ENCODE measurements around the gene OR4D2. TPM values are rescaled to one million over a fixed set of nuclear protein-coding genes. Genes with fewer than 3 reads are reported as not detected.
A peak's percentile ranks its signal among the peaks of the same experiment; 100 is the strongest.

Gene OR4D2
- total and polyA plus RNA-seq, 2 of the 13 experiments (the other 11 are each of a cell fraction or from before 2014, with no cell fraction given), result not detected

DNA sequence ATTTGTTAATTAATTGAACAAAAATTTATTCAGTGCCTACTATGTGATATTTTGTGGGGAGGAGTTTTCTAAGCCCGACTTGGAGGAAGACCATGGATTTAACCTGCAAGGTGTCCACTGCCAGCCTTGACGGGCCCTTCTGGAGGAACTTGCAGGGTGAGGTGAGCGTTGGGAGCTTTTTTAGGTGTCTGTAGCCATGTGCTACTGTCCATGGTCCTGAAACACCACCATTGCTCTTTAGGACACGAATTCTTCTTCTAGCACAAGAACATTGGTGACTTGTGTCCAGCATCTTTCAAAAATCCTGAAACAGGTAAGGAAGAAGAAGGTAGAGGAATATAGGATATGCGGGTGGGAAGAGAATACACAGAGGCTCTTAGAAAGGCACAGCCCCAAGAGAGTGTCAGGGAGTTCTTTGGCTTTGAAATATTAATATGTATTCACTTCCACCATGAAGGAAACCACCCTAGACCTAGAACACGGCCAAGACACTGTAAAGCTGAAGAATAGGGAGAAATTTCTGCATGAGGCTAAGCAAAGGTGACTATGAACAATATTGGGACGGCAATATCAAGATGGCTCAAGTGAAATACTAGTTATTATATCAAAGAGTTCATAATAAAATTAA lies 46.5 kb upstream of the OR4D2 start (continued):
- no peak for TF ChIP-seq AGO1 (IDR thresholded peaks at IDR 0.05; ENCODE audit: low read depth, low read length, poor library complexity, severe bottlenecking)
- TF ChIP-seq ZNF839 (CRISPR knock-in tag; IDR thresholded peaks at IDR 0.05; ENCODE audit: borderline replicate concordance), result no peak
- no peak for TF ChIP-seq RARG (CRISPR knock-in tag; IDR thresholded peaks at IDR 0.05; ENCODE audit: low read depth)
- no peak for TF ChIP-seq ZNF337 (CRISPR knock-in tag; IDR thresholded peaks at IDR 0.05; ENCODE audit: borderline replicate concordance, low read depth)
- TF ChIP-seq ZNF24 (IDR thresholded peaks at IDR 0.05), result no peak
- TF ChIP-seq PRDM10 (CRISPR knock-in tag; IDR thresholded peaks at IDR 0.05; ENCODE audit: low read depth), result 0 out of 2 replicates have a peak, but pooled peaks have one; percentile 48
- no peak for TF ChIP-seq NCOR1 (IDR thresholded peaks at IDR 0.05; ENCODE audit: borderline replicate concordance, low read length)
- no peak for TF ChIP-seq REL (CRISPR knock-in tag; conservative IDR thresholded peaks at IDR 0.05)
- no peak for TF ChIP-seq ZFP36 (IDR thresholded peaks at IDR 0.05; ENCODE audit: borderline replicate concordance, low read depth, low read length, partially characterized antibody)
- TF ChIP-seq ZEB1 (IDR thresholded peaks at IDR 0.05; ENCODE audit: insufficient replicate concordance, low read depth), result no peak
- no peak for TF ChIP-seq ZNF362 (CRISPR knock-in tag; IDR thresholded peaks at IDR 0.05; ENCODE audit: borderline replicate concordance)
- TF ChIP-seq ZBTB49 (CRISPR knock-in tag; IDR thresholded peaks at IDR 0.05; ENCODE audit: borderline replicate concordance), result peak; percentile 91; the same call in 1 of the 2 replicates
- TF ChIP-seq ZNF235 (CRISPR knock-in tag; IDR thresholded peaks at IDR 0.05; ENCODE audit: borderline replicate concordance), result no peak
- TF ChIP-seq PTBP1 (IDR thresholded peaks at IDR 0.05; ENCODE audit: low read depth, low read length, poor library complexity, severe bottlenecking), result no peak
- TF ChIP-seq TEAD3 (CRISPR knock-in tag; optimal IDR thresholded peaks at IDR 0.05; ENCODE audit: borderline replicate concordance), result no peak
- TF ChIP-seq MTA1 (CRISPR knock-in tag; IDR thresholded peaks at IDR 0.05; ENCODE audit: borderline replicate concordance), result no peak

All from HepG2 (cell line).